HG02678 (cell line): ENCODE results near the gene KIF3C.
A peak's percentile ranks its signal among the peaks of the same experiment; 100 is the strongest.
"Not testable (repeated sequence)": the region's sequence is repeated elsewhere in the genome, so short reads cannot be mapped to it uniquely, and the experiment has no call there.

ENCODE experiments used
- ATAC-seq: cut with Tn5 transposase; IDR thresholded peaks from one replicate; pipeline ENCODE4 v1.9.1; 2021; ENCODE audit warnings: mild to moderate bottlenecking, moderate library complexity; ENCODE audit not compliant: unreplicated experiment

The KIF3C gene

DNA sequence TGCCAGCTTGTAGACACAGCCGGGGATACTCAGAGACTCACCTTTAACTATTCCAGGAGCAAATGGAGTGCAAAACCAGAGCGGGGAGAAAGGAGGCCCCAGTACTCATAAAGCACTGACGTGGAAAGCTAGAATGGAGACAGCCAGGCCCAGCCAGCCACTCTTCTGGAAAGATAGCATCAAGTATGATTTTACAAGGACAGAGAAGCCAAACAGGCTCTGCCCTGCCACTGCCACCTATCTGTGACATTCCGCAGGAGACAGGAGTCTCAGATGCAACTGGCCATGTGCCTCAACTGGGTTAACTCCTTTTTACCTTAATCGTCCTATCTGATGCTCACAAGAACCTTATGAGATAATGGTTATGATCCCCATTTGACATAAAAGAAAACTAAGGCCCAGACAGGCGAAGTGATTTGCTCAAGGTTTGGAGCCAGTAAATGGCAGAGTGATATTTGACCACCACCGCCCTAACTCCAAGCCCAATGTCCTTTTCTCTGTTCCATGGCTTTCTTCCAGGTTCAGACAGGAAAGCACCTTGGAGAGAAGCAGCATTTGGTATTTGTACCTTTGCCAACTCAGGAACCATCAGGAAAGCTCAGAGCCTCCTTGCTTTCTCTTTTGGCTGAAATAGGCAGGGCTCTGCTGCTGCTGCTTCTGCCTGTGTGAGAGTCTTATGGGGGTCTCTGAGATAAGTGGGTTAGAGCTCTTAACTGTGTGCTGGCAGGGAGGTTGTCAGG is 15.6 kb downstream of the KIF3C start:
- ATAC-seq, result no peak

DNA sequence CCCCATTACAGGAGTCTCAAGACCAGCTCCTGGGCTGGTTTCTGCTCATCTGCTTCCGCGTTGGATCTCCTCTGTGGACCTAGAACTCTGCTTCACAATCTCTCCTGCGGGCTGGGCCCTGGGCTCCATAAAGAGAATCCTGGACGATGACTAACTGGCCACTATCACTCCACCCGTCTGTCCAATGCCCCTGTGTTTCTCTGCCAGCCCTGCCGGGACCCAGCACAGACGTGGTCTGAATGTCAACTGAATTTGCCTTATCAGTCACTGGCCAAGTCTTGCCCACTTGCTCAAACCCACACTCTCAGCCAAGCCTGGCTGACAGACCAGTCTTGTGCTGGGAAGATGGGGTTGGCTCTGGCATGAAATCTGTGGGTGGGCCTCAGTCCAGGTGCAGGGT is 17.4 kb downstream of the KIF3C start:
- ATAC-seq, result no peak

GRCh38 chr2:25960920-25961319 is 21.4 kb downstream of the KIF3C start:
- ATAC-seq, result no peak

DNA sequence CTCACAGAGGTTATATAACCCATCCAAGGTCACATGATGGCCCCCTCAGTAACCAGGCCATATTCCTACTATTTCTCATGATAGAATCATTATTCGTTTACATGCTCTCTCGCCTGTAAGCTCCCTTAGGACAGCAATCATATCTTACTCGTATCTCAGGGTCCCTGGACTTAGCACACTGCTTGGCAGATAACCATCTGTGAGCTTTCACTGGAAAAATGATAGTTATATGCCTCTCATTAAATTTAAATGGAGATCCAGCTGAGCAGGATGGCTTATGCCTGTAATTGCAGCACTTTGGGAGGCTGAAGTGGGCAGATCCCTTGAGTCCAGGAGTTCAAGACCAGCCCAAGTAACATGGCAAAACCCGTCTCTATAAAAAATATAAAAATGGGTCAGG is 21.9 kb downstream of the KIF3C start:
- ATAC-seq, result no peak

GRCh38 chr2:25958611-25959010 is 23.7 kb downstream of the KIF3C start:
- ATAC-seq, result not testable (repeated sequence)

DNA sequence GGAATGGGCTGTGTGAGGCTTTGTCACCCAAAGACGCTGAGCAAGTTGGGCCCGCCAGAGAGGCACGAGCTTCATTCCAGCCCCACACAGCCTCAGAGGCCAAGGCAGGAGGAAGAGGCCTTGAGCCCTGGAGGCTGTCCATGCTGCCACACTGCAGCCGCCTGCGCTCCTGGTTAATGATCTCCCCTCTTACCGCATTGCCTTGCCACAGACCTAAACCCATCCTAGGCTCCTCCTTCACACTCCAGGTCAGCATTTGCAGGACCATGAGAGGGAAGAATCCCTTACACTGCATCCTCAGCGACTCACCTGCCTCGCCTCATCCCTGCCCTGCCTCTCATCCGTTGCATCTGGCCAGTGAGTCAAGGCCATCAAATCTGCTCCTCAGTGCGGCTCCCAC is 24.6 kb downstream of the KIF3C start:
- no peak for ATAC-seq

DNA sequence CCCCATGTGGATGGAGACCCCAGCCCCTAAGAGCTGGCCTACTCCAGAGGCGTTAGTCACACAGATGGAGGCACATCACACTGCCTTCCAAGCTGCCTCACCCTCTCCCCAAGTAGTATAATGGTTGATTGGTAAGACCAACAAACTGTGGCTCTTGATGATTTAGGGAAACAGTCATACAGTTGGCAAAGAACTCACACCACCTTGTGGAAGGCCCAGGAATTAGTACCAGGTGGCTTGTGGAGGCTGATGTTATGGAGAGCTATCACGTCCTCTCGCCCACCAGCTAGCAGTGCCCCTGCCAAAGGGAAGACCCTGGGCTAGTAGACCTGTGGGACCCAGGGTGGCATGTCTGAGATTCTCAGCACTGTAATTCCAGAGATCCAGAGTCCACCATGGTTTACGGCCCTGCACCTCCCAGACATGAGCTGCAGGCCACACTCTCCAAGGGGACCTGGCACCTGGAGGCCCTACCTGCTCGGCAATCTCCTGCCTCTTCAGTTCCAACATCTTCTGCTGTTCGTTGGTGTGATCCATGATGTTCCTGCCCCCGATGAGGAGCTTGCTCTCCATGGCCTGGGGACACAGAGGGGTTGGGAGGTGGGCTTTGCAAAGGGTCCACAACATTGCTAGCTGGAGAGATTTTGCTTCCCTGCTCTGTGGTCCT is 26.3 kb downstream of the KIF3C start:
- ATAC-seq, result no peak

DNA sequence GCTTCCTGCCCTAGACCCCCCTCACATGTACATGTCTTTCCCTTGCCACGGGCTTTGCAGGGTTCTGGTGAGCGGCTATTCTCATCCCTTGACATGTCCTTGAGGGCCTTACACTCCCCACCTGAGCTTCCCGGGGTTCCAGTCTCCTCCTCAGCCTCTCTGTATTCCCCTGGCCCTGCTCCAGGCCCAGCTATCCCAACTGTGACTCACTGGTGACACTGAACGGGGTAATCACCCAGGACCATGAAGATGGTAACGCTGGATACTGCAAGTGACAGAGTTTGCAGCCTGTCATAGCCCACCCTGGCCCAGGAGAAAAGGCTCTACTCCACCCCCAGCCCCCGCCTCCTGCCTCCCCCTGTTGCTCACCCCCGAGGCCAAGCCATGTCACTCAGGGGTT is 27.3 kb downstream of the KIF3C start:
- ATAC-seq, result no peak

DNA sequence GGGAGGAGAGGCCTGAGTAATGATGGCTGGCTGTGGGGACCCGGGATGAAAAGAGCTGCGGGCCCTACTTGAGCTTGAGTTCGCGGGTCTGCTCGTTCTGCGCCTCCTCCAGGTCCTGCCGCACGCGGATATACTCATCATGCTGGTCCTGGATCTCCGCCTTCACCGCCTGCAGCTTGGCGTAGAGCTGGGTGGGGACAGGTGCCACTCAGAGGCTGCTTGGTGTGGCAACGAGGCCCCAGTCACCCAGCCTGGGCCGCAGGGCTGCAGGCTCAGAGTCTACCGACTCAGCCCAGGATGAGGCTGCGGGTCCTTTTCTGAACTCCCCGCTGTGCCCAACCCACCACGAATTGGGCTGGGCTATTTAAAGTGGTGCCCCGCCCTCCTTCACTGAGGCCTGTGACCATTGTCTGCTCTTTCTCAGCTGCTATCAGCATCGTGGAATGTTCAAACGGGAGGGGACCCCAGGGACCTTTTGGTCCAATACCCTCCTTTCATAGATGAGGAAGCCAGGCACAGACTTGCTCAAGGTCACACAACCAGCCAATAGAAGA is 28.0 kb downstream of the KIF3C start:
- no peak for ATAC-seq

DNA sequence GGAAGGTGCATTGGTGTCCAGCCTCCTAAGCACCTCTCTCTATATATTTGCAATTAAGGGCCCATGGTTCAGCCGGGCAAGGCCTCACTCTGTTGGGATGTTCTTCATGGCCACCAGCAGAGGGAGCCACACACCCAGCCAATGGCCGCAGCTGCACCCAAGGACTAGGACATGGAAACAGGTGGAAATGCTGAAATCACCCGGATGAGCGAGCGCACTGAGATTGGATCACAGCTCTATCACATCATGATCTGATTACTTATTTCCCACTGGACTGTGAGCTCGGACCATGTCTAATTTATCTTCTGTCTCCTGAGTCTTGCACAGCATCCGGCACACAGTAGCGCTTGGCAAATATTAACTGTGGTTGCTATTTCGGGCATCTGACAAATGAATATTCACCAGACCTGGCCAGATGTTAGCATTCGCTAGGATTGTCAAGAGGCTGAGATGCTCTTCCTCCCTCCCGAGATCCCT is 31.2 kb downstream of the KIF3C start:
- peak; percentile 53 for ATAC-seq

GRCh38 chr2:25948437-25948836 is 33.9 kb downstream of the KIF3C start:
- no peak for ATAC-seq

DNA sequence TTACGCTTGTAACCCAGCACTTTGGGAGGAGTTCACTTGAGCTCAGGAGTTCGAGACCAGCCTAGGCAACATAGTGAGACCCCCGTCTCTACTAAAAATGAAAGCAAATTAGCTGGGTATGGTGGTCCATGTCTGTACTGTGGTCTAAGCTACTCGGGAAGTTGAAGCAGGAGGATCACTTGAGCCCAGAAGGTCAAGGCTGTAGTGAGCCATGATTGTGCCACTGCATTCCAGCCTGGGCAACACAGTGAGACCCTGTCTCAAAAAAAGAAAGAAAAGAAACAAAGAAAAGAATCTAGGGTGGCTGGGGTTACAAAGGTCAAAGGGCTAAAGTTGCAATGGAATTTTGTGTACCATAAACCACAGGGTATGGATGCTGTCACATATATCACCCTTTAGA is 41.3 kb downstream of the KIF3C start:
- no peak for ATAC-seq

- ATAC-seq, result no peak
Measured at GRCh38 chr2:25939257-25939668, 43.0 kb downstream of the KIF3C start.

DNA sequence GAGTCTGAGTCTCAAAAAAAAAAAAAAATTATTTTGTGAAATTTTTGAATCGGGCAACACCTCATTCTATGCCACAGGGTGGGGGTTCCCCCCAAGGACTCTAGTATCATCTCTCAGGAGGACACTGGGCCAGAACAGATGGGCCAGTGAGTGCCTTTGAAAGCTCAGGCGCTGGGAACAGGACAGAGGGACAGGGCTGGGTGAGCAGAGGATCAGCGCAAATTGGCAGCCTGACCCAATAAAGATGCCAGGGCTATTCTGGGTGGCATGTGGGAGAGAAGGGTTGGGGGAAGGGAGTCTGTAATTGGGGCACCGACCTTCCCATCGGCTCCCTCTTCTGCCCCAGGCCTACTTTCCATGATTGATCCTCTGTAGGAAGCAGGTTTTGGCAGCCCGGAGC is 44.0 kb downstream of the KIF3C start:
- no peak for ATAC-seq

DNA sequence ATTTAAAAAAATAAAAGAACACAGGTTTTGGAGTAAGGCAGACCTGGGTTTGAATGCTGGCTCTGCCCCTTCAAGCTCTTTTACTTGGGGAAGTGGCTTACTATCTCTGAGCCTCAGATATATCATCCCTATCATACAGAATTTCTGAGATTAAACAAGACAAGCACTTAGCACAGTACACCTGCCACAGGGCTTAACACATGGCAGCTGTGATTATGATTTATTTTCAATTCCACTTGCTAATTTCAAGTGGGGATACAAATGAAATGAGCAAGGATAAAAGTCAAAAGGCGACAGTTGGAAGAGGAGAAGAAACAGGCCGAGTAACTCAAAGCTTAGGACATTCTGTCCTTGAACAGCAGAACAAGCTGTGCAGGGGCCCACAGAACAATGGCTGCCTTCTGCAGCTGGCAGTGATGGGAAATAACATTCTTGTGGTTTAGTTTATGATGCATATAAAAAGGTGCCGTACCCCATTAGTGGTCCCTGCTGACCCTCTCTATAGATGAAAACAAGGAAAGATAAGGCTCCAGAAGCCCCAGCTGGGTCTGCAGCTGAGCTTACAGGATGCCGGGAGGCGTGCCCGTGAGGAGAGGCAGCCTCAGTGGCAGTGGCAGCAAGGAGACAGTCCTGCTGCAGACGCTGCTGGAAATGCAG is 45.3 kb downstream of the KIF3C start:
- ATAC-seq, result no peak

DNA sequence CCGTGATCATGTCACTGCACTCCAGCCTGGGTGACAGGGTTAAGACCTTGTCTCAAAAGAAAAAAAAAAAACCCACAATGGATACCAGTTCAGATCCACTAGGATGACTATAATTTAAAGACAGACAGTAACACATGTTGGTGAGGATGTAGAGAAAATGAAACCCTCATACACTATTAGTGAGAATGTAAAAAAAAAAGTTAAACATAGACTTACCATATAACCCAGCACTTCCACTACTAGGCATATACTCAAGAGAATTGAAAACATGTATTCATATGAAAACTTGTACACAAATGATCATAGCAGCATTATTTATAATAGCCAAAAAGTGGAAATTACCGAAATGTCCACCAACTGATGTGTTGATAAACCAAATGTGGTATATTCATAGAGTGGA is 48.7 kb downstream of the KIF3C start:
- ATAC-seq, result no peak

GRCh38 chr2:25929789-25930473 is 52.4 kb downstream of the KIF3C start:
- ATAC-seq, result no peak

GRCh38 chr2:25928668-25929067 is 53.6 kb downstream of the KIF3C start:
- no peak for ATAC-seq

DNA sequence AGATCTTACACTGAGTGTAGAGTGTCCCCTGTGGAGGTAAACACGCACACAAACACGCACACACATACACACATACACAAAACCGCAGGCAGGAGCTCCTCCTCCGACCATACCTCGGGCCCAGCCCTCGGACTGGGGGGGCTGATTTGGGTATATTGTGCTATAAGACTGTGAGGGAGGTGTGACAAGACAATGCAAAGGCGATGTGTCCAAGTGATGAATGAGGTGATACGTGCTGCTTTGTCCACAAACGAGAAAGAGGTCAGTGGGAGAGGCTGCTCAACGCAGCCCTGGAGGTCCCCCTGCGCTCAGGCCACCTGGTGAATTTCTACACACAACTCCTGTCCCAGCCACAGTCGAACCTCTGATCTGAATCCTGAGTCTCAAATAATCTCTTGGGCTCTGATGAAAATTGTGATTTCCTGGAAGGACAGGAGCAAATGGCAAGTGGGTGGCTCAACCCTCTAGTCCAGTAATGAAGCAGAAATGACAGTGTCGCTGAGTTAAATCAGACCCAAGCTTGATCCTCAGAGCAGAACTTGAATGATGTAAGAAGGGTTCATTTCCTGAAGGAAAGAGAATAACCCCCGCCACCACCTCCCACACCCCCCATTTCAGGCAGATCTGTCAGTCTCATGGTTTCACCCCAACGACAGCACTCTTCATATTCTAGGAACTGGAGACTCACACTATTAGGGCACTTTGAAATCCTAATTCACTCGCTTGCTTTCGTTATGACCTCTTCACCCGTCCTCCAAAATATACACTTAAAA is 55.1 kb downstream of the KIF3C start:
- no peak for ATAC-seq

GRCh38 chr2:25922501-25922900 is 59.8 kb downstream of the KIF3C start:
- ATAC-seq, result no peak
